SHP77 (cell line): ENCODE data around the gene PACSIN2.
A peak's percentile ranks its signal among the peaks of the same experiment; 100 is the strongest.

Experiments used
- DNase-seq, 2 experiments: peaks; one replicate each; lab custom pipeline; 2025; lab: John Stamatoyannopoulos, UW

The PACSIN2 gene

DNA sequence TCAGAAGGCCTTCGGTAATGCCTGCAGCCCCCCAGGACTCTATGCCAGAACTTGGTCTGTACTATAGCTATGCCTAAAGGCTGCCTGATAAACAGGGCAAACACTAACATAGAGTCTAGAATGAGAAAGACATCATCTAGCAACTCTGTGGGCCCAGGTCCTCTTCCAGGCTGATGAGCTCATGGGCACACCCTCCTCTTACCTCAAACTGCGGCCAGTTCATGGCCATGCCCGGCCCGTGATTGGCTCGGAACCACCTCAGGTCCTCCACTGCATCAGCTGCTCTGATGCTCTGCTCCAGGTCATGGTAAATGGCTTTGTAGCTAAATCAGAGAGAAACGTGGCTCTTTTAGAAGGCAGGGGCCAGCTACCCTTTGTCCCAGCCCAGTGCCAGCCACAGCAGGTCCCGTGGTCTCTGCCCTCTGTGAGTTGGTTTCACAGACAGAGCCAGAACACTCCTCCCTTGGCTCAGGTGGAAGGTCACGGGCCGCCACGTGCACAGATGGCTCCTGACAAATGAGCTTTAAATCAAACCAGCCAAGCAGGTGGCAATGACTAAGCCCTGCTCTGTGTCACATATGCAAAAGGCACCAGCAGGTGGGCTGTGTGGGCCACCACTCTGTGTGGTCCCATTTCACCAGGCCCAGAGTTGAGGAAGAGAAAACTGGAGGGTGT lies 132.8 kb downstream of the PACSIN2 start:
- DNase-seq: peak; percentile 66 to 78

DNA sequence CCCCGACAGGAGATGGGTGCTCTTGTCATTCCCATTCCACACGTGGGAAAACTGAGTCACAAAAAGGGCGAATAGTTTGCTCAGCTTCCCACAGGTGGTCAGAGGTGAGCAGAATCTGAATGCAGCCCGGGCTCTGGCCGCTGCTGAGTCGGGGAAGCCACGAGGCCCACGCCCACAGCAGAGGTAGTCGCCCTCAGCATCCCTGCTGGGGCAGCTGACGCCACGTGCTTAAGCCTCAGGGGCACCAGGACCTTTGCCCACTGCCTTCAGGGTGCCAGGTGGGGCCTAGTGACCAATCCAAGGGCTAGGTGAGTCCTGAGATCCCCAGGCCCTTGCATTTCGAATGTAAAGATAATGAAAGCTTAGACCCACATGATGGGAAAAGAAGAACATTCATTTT lies 133.7 kb downstream of the PACSIN2 start:
- no peak for DNase-seq

DNA sequence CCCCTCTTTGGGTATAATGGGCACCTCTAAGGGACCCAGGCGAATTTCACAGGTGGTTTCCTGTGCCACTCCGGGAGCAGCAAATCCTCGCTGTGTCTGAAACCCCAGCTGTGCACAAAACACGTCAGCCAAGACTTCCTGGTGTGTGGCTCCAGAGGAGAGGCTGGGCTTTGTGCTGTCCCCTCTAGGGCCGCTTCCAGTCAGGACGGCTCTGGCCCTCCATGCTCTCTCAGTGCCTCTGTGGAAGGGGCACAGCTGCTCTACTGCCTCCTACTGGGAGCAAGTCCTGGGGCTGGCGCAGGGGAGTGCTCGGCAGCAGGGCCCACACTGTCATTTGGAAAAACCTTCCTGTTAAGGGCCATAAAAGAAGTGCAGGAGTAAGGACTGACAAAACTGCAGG lies 134.1 kb downstream of the PACSIN2 start:
- DNase-seq: no peak

DNA sequence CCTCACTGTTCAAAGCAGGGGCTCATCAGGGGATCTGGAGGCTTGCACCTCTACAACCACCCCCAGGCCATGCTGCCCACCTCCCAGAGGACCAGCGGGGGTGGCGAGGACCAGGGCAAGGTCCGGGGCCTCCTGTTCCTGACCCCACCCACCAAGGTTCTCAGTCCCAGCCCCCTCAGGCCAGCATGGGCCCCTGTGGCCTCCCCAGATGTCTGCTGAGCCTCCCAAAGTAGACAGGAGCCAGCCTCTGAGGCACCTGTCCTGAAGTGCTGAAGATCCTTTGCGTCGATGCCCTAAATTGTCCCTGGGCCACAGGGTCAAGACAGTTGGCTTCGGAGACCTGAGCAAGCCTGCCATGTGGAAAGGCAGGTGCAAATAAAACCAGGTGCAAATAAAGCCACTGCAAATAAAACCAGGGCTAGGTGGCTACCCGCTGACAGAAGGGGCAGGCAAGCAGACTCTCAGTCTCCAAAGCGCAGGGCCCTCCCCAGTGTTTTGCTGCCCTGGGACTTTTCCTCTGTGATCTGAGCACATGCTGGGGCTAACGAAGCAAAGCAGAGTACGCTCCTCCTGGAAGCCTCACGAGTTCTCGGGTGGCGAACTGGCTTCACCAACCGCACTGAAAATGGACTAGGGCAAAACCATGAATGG lies 135.5 kb downstream of the PACSIN2 start:
- peak in 1 of 2 experiments; percentile 78 for DNase-seq

DNA sequence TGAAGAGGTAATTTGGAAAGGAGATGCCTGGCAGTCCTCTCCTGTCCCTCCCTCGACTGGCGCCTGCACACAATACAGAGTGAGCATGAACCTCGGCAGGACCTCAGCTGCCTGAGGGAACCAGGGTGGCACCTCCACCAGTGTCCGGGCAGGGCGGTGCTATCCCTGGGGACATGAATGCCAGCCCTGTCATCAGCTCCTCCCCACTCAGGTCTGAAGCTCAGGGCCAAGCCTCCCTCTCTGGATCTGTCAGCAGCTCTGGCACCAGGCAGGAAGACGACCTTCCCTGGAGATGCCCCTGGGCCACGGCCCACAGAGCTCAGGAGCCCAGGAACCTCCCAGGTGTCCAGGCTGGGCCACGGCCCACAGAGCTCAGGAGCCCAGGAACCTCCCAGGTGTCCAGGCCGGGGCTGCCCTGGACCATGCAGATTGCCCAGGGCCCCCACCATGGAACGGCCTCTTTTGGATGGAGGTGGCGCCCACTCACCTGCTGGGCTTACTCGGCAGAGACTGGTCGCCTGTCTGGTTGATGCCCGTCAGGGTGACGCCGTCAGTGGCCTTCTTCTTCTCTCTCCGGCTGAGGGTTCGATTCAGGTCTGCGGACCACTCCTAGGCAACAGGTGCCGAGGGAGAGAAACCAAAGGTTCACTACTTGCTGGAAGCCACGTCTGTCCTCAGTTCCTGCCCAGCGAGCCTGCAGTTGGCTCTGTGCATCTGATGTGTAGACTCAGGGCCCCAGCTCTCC lies 136.2 kb downstream of the PACSIN2 start:
- DNase-seq: no peak

DNA sequence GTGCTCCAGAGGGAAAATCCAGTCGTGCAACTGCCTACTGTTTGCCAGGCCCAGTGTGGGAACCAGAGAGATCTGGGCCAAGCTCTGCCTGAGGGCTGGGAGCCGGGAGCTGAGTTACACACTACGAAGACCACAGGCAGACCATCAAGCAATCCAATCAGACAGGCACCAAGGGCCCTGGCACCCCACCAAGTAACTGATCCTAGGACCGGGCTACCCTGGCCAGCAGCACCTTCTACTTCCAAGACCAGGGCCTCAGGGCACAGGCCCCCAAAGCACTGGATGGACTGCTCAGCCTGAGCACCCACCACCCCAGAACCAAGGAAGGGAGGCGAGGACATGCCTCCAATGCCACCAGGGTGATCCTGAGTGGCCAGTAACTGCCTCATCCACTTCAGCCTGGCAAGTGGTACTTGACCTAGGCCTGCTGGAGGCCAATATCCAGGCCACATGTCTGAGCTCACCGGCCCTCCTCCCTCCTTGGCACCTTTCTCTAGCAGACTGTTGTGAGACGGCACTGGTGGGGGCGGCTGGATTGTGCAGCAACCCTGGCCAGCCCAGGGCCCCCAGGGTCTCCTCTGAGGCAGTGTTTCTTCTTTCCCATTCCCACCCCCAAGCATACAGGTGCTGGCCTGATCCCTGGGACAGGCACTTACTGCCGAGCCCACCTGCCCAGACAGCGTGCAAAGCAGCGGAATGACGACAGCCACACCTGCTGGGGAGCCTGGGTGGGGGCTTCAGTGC lies 137.2 kb downstream of the PACSIN2 start:
- no peak for DNase-seq

DNA sequence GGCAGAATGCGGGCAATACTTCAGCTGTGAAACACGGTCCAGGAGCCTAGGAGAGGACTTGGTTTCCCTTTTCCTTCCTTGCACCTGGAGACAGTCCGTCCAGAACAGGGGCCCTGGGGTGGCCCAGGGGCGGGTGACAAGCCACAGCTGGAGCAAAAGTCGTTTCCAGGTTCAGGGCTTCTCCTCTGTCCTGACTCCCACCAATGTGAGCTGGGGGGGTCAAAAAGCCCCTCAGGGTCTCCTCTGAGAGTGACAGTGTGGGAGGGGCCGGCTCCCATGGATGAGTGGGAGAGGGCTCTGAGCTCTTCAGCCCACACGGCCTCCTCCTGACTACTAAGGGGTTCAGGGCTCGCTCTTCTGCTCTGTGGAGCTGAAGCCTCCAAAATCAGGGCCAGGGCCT lies 137.8 kb downstream of the PACSIN2 start:
- no peak for DNase-seq

DNA sequence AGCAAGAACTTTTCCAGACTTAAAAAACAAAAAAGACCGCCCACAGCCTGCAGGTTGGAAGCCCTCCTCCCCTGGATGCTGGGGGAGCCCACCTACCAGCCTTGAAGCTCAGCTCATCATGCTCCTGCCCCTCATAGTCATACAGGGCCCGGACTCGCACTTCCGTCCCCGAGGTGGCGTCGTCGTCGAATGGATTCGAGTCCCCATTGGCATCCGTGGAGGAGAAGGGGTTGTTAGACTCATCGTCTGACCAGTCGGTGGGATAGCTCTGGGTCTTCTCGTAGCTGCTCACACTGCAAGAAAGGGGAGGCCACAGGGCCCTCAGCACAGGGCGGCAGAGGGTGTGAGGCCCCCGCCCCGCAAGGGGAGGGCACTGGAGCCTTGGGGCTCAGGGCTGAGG lies 138.9 kb downstream of the PACSIN2 start:
- no peak for DNase-seq

DNA sequence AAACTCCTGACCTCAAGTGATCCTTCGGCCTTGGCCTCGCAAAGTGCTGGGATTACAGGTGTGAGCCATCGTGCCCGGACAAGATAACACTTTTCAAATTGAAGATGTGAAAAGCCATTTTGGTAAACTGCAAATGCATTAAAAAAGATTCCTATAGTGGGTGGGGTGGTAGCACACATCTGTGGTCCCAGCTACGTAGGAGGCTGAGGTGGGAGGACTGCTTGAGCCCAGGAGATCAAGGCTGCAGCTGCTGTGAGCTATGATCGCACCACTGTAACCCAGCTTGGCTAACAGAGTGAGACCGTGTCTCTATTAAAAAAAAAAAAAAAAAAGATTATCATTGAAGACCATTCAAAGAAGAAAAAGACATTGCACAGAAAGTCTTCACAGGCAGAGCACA lies 140.9 kb downstream of the PACSIN2 start:
- DNase-seq: no peak

DNA sequence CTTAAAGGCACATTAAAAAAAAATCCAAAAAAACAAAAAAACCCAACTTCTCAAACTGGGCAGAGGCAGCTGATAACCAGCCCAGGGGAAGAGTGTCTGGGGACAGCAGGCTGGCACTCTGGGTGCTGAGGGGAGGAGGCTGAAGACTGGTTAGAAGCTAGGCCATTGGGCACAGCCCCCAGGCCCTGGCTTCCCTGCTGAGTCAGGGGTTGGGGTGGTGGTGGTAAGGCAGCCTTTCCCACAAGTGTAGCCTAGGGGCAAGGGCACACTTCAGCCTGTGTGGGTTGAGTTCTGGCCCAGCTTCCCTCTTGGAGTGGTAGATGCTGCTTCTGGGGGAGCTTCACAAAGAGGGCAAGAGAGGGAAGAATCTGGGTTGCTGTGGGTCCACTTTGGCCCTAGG lies 141.6 kb downstream of the PACSIN2 start:
- no peak for DNase-seq

DNA sequence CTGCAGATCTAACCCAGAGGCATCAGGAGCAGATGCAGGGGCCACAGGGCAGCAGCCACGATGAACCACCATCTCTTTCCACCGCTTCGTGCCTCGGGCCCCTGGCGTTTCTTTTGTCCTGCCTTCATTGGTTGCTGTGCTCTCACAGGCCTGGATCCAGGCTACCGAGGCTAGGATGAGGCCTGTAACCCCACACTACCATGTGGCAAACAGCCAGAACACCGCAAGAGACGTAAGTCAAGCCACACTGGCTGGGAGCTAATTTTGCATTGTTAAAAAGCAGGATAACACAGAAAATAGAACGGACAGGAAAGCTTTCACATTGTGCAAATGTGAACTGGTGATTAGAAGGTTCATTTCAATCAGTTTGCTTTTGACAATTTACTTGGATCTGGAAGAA lies 142.1 kb downstream of the PACSIN2 start:
- no peak for DNase-seq

DNA sequence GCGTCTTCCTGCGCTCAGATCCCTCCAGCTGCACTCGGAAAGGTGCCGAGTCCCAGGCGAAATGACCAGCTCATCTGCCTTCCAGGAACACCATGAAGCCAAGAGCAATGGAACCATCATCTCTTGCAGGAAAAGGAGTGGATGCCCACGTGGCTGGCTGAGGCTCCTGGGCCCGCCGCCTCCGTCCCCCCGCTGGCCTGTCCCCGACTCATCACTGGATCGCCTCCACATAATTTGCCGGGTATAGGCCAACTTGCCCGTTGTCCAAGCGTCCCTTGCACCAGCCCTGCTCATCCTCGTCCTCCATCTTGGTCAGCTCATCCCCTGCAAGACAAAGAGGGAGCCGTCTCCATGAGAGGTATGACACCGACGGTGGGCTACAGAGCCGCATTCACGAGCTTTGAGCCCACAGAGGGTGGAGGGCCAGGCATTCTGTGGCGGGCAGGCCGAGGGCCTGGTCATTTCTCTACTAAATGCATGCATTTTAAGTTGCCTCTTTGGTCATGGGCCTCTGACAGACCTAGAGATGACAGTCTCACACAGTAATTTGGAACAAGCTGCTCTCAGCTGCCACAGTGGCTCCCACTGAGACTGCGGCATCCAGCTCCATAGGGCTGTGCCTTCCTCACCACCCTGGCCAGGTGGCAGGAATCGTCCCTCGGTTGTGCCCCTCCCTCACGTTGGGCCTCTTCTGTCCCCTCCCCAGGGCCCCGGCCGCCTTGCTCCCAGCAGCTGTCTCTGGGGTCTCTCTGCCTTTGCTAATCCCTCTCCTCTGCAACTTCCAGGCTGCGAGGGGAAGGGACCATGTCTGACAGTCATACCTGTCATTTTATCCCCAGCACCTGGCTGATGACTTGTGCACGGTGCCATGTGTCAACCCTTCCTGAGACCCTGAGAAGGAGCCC lies 143.6 kb downstream of the PACSIN2 start:
- DNase-seq: no peak

DNA sequence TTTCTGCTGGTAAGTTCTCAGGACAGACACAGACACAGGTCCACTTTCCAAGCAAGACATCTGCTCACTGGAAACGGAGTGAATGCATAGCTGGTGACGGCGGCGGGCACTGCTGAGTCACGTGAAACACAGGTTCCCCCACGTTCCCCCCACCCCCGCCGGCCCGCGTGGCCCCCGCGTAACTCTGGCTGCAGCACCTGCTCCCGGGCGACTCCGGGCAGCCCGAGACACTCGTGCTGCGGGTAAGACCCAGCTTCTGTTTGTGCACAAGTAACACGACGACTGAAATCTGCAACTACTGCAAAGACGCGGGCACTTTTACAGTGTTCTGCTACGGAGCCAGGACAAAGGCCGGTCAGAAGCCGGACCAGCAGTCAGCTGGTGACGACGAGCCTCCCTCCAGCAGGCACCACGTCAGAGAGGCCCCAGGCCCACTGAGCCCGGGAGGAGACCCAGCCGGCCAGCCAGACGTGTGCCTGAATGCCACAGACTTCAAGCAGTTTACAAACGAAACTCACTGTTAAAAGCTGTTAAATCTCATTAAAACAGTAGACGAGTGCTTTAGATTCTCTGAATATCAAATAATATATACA lies 145.0 kb downstream of the PACSIN2 start:
- peak; percentile 36 to 60 for DNase-seq

DNA sequence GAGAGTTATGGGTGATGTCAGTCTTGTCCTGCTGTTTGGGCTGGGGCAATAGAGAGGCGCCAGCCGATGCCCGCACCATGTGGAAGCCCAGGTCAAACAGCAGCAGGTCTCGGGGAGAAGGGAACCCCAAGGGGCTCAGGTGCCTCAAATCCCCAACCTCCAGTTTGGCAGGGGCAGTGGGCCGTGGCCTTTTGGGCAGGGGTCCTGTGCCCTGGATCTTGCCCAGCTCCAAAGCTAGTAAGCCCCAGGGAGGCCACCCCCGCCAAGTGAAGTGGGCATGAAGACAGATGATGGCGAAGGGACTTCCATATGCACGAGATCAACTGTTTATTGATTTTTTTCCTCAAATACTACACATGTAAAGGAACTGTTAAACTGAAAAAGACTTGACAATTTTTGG lies 145.5 kb downstream of the PACSIN2 start:
- no peak for DNase-seq

DNA sequence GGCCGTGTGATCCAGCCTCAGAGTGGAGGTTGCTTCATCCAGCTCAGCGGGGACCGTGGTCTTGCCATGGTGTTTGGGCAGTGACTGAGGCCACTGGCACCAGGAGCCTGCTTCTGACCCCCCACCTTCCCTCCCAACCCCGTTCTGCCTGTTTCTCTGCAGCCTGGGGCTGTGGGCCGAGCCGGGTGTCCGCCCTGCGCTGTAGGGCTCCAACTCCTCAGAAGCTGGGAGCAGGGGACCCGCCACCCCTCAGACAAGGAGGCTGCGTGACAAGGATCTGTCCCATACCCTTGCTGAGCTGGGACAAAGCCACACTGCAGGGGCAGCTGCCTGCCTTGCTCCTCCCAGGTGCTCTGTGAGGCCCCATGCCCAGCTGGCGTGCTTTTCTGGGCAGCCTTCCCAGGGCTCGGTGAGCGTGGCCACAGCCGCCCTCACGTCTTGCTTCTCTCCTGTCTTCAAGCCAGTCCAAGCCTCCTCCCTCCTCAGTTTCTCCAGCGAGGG lies 146.1 kb downstream of the PACSIN2 start:
- peak; percentile 65 to 88 for DNase-seq

DNA sequence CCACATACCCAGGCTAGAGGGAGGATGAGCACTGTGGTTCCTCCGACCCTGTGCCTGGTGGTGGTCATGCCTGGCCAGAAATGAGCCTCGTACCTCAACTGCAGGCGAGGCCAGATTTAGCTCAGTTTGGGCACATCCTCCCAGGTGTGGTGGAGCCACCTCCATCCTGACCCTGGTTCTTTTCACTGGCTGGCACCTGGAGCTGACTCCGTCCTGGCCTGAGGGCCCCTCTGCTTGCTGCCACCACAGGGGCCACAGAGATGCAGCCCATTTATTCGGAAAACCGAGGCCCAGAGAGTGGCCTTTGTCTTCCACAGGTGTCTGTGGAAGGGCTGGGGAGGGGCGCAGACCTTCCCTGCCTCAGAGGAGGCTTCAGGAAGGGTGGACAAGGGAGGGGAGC lies 148.8 kb downstream of the PACSIN2 start:
- no peak for DNase-seq

DNA sequence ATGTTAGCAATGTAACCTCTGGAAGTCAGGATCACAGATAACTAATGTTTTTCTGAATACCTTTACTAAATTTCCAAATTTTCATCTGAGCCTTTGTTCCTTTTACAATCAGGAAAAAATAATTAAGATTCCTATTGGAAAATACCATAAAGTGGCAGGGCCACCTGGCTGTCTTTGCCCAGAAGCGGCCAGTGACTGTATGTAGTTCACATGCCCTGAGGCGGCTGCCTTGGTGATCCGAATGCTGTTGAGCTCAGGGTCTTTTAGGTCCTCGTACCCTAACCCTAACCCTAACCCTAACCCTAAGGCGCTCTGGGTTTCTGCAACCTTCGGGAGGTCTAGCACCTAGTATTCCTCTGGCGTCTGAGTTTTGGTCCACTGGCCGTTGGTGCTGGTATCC lies 149.4 kb downstream of the PACSIN2 start:
- DNase-seq: no peak

DNA sequence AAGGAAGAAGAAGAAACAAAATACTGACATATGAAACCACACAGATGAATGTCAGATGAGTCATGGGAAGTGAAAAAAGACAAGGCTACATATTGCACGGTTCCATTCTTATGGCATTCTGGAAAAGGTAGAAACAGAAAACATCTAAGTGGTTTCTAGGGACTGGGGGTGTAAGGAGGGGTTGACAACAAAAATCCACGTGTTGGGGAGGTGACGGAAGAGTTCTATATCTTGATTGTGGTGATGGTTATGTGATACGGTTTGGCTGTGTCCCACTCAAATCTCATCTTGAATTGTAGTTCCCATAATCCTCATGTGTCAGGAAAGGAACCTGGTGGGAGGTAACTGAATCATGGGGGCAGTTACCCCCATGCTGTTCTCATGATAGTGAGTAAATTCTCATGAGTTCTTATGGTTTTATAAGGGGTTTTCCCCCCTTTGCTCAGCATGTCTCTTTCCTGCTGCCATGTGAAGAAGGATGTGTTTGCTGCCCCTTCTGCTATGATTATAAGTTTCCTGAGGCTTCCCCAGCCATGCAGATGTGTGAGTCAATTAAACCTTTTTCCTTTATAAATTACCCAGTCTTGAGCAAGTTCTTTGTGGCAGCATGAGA lies 151.5 kb downstream of the PACSIN2 start:
- no peak for DNase-seq

DNA sequence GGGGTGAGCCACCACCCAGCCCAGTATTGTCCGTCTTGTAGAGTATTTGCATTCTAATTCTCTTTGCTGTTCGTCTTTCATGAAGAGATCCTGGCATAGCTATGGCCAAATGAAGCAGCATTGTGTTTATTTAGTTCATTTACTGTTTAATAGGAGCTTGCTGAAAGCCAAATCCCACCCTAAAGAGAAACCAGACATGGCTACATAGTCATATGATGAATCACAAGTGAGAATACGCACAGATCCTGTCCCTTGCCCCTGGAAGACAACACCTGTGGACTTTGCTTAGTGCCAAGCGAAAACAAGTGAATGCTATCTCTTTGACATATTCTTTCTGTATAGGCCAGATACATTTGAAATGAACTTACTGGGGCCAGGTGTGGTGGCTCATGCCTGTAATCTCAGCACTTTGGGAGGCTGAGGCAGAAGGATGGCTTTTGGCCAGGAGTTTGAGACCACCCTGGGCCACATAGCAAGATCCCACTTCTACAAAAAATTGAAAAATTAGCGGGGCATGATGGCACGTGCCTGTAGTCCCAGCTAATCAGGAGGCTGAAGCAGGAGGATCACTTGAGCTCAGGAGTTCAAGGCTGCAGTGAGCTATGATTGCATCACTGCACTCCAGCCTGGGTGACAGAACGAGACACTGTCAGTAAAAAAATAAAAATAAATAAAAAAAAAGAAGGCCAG lies 152.8 kb downstream of the PACSIN2 start:
- no peak for DNase-seq

DNA sequence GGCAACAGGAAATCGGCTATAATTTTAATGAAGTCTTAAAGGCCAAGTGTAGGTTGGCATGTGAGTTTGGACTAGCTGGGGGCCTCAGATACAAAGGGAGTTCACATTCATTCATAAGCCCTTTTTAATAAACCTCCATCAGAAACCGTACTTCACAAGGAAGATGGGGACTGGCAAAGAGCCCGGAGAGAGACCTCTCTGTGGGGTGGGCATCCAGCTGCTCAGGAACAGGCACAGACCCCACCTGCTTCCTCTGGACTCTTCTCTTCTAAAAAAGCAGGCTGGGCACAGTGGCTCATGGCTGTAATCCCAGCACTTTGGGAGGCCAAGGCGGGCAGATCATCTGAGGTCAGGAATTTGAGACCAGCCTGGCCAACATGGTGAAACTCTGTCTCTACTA lies 154.0 kb downstream of the PACSIN2 start:
- DNase-seq: peak in 1 of 2 experiments; percentile 39
